CD4-positive, alpha-beta T cell treated with Interleukin-4 for 4 hours (primary cell): Measurements from ENCODE around the gene CRYBG1.
"Not testable (repeated sequence)": the region's sequence is repeated elsewhere in the genome, so short reads cannot be mapped to it uniquely, and the experiment has no call there.

ENCODE experiments used
- DNase-seq: peaks from one replicate; pipeline ENCODE4 v3.0.0-alpha.2; 2020

The CRYBG1 gene

DNA sequence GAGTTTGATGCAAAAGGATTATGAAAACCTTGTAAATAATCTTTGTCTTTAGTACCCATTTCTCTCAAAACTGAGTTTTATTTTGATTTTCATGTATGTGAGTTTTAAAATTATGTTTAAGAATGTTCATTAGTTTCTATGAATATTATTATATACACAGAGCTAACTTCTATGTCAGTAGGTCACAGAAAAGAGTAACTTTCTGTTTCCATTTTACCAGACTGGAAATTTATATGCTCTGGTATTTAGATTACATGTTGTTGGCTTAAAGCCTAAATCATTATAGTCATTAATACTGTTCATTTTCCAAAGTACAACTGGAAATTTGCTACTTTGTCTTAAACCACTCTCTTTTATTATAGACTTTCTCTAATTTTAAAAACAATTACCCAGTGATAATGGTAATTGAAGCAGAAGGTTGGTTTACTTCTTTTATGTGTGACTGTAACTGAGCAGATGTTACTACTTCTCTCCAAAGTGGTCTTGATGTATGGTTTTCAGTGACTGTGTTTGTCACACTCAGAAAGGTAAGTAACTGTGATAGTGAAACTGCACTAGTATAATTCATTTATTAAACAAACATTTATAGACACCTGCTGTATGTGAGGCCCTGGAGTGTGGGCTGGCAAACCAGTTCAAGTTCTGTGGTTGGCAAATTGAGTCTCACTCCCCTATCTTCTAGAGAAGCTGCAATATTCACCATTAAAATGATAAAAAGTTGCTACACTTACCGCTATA lies 13.2 kb downstream of the CRYBG1 start:
- DNase-seq: no peak

- DNase-seq: no peak
These were observed 16.6 kb downstream of the CRYBG1 start for GRCh38 chr6:106377061-106377540.

DNA sequence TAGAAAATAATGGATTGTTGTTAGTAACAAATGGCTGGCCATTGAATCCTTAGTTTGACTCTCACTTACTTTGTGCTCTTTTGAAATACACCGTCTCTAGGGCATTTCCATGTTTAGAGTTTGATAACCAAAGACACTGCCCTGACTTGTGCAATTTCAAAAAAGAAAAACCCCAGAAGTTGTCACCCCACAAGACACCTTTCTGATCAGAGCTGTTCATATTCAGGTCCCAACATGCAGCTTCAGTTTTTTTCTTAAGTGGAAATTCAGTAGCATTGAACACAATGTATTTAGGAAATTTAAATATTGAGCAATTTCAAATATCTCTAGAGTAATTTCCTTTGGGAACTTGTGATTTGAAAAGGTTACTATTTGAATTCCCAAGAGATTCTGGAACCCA lies 19.4 kb downstream of the CRYBG1 start:
- DNase-seq: no peak

DNA sequence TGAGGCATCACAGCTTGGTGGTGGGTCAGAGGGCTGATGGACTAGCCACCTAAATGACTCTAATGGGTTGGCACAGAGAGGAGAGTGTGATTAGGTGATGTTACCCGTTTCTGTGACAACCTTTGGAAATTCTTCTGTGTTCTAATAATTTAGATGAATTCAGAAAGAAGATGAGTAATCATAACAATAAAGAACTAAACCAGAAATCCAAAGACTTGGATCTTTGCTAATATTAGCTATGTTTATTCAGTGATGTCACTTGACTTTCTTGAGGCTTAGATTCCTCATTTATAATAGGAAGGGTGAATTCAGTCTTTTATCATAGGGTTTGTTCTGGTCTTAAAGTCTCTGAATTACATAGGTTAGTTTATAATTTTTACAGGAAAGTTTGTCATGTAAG lies 19.9 kb downstream of the CRYBG1 start:
- no peak for DNase-seq

DNA sequence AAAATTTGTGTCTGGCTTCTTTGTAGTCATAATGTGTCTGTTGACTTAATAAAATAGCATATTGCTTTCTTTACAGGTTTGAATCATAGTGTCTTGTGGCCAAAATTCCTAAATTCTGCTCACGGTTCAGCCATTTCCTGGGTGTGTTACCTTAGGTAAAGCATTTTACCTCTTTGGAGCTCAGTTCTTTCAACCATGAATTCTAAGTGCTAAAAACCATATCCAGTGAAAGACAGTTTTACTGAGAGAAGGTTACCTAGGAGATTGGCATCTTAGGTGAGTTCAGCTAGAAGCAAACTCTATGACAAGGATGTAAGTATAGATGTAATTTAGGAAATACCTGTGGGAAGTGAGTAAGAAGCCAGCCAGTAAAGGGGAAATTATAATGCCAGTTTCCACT lies 20.7 kb downstream of the CRYBG1 start:
- DNase-seq: no peak

- DNase-seq: no peak
These were observed 21.4 kb downstream of the CRYBG1 start for GRCh38 chr6:106381881-106382280.

DNA sequence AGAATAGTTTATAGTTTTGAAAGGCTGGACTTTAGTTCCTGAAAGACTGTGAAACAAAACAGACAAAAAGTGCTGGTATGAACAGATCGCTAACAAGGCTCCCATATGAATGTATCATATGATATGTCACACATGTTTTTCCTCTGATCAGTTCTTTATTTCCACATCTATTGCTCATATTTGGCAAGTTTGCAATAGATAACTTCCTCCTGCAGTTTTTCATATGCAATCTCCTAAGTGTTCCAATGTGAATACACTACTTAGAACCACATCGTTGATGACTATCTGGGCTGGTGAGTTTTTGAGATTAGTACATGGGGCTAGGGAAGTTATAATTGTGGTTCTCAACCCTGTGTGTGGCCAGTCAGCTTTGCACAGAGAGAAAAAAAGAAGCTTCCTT lies 23.1 kb downstream of the CRYBG1 start:
- no peak for DNase-seq

DNA sequence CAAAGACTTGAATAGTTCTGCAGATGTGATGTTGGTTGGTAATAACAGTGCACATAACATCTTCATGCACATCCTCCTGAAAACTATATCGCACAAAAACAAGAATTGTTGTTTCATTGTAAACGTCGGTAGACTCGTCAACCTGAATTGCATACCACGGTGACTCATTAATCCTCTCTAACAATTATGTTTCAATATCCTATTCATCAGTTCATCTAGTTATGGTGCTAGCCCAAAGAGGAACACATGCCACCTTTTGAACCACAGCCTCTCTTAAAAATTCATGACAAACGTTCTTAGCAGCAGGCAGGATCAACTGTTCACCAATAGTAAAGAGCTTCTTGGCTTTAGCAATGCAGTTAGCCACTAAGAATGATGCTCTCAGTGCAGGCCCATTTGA lies 25.0 kb downstream of the CRYBG1 start:
- no peak for DNase-seq

GRCh38 chr6:106387875-106388274 lies 27.4 kb downstream of the CRYBG1 start:
- DNase-seq: no peak

DNA sequence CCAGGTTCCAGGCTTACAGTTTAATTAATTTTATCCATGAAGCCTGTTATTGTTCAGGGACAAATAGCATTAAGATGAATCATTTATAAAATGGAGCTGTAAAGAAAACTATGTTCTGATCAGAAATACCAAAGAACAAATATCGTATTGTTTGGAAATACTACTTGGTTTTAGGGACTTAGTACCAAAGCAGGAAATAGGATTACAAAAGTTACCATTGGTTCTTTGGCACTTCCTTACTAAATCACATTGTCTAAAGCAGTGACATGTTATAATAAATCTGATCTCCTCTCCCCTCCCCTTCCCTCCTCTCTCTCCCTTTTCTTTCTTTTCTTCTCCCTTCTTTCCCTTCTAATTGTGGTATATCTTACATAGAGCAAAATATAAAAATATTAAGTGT lies 29.6 kb downstream of the CRYBG1 start:
- no peak for DNase-seq

GRCh38 chr6:106396426-106397220 lies 36.1 kb downstream of the CRYBG1 start:
- no peak for DNase-seq

- no peak for DNase-seq
These were observed 36.9 kb downstream of the CRYBG1 start for GRCh38 chr6:106397431-106397830.

GRCh38 chr6:106398621-106399020 lies 38.1 kb downstream of the CRYBG1 start:
- no peak for DNase-seq

- not testable (repeated sequence) for DNase-seq
These were observed 44.5 kb downstream of the CRYBG1 start for GRCh38 chr6:106405044-106405443.

DNA sequence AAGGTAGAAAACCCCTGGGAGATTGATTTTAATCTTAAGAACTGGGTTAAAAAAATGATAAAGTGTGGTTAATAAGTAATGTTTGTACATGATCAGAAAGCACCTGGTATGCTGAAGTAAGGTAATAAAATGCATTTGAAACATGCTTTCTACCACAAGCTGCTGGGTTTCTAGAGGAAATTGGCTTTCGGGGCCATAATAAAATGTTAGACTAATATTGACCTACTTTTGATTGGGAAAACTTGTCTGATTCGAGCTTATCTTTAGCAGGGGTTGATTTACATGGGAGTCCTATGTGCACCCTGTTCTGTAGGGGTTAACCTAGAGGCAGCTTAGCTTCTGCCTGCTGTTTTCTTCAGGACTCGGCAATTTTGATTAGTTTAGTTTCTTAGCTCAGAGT lies 50.5 kb downstream of the CRYBG1 start:
- no peak for DNase-seq

DNA sequence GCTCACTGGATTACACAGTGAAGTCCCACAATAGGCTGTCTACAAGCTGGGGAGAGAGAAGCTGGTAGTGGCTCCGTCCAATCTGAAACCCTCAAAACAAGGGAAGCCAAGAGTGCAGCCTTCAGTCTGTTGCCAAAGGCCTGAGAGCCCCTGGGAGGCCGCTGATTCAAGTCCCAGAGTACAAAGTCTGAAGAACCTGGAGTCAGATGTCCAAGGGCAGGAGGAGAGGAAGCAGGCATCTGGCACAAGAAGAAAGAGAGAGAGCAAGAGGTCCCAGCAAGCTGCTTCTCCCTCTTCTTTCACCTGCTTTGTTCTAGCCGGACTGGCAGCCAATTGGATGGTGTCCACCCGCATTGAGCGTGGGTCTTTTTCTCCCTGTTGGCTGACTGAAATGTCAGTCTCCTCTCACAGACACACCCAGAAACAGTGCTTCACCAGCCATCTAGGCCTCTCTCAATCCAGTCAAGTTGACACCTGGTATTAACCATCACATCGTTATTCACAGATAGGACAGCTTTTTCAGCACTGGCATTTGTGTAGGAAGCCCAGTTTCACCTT lies 51.2 kb downstream of the CRYBG1 start:
- no peak for DNase-seq

DNA sequence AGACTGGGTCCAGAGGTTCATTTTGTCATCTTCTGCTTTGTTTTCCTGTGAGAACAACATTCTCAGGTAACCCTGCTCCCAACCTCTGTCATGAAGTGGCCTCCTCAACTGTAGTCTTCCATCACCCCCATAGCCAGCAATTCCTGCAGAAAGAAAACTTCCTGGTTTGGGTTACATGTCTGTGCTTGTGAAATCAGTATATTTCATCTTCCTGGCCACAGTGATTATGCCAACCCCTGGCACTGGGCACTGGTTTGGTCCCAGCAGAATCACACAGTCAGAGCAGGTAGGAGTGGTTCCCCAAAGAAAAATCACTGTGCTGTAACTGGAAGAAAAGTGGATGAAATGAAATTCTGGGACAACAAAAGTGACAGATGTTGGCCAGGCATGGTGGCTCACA lies 52.5 kb downstream of the CRYBG1 start:
- no peak for DNase-seq

DNA sequence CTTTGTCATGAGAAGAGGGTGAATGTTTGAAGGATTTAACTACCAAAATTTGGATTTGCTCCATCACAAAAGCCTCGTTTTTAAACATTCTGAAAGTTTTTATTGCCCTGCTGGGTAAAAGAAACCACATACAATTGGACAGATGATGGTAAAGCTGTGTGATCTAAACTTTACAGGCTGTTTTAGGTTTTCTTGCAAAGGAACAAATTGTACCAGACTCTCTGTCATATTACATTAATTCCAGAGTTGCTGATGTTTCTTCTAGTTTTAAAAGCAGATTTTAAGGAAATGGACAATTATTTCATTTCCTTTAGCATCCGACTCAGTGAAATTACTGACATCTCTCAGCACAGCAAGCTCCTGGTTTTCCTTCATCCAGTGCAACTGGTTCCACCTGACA lies 53.2 kb downstream of the CRYBG1 start:
- no peak for DNase-seq

GRCh38 chr6:106415921-106416320 lies 55.4 kb downstream of the CRYBG1 start:
- DNase-seq: no peak

DNA sequence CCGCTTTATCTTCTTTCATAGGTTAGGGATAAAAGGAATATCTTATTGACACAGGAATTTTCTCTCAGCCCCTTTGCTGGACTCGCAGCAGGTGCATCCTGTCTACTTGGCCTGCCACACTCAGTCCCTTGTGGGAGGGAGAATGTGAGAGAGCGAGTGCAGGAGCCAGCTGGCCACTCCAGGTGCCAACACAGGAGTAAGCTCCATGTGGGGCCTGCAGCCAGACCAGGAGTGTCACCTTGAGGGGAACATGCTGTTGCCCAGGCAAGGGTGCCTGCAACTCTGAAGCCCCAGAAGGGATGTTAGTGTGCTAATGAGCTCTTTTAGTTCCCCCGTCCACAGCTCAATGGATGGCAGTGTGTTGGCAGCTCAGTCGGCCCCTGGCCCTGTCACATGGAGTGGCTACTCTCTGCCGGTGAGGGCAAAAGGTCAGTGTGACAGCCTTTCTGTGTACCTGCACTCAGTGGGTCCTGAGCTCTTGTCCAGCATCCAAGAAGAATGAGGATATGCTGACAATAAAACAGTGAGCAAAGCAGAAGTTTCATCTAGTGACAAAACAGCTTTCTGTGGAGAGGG lies 57.1 kb downstream of the CRYBG1 start:
- DNase-seq: no peak

DNA sequence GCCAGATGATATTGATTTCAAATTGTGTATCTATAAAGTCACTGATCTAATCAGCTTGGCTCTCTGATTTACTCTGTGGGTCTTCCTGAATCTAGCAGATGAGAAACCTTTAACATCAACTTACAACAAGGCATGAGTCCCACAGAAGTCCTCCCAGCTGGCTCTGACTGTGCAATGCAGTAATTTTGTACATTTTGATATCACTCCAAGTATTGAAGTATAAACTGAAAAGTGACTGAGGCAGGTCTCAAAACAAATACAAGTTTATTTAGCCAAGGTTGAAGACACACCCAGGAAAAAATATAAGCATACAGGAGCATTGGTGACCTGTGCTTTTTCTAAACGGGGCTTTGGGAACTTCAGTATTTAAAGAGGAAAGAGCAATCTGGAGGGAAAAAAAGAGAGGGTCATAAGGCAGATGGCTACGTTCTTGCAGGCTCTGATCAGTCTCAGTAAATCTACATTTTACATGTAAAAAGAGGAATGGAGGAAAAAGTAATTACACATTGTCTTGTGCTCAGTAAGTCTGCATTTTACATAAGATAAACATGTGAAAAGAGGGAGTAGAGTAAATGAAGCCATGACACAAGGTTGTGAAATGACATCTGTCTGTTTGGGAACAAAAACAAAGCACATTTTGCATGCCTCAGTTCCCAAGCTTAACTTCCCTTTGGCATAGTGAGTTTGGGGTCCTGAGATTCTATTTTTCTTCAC lies 59.5 kb downstream of the CRYBG1 start:
- DNase-seq: no peak

DNA sequence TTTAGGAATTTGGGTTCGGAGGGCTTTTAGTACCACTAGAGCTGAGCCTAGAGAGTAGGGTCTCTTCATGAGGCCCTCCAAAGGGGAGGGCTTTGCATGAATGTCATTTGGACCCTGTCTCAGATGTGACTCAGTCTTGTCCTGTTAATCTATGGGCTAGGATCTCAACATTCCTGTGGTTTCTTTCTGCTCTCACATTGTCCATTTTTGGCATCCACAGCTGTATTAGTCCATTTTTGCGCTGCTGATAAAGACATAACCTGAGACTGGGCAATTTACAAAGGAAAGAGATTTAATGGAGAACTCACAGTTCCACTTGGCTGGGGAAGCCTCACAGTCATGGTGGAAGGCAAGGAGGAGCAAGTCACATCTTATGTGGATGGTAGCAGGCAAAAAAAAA lies 61.0 kb downstream of the CRYBG1 start:
- no peak for DNase-seq

- DNase-seq: no peak
These were observed 62.0 kb downstream of the CRYBG1 start for GRCh38 chr6:106422534-106422933.
